Uterus (tissue), 4 donors: ENCODE results near the gene CAMSAP3. TPM values are rescaled to one million over a fixed set of nuclear protein-coding genes. Genes with fewer than 3 reads are reported as not detected.

Experiments
- DNase-seq, 2 donors: peaks; one replicate each; pipeline ENCODE4 v3.0.0-alpha.2; 2019 to 2020
- H3K27ac ChIP-seq, 2 donors: fragments of 200-600 bp; sonication (generic); 1 replicate in 1 of 2; 2 replicates in 1 of 2; pipeline ENCODE4 v1.5.1; 2016 to 2018
- H3K27me3 ChIP-seq, 2 donors: fragments of 200-600 bp; sonication (generic); one replicate each; pipeline ENCODE4 v1.5.1; 2018 to 2019; ENCODE audit warnings: control low read depth in 1 of 2
- H3K36me3 ChIP-seq, 2 donors: fragments of 200-600 bp; sonication (generic); one replicate each; pipeline ENCODE4 v1.5.1; 2019; ENCODE audit warnings: control low read depth in 1 of 2
- H3K4me1 ChIP-seq, 2 donors: fragments of 200-600 bp; sonication (generic); one replicate each; pipeline ENCODE4 v1.5.1; 2018 to 2019; ENCODE audit warnings: control low read depth in 1 of 2
- H3K4me3 ChIP-seq, 2 donors: fragments of 200-600 bp; sonication (generic); 1 replicate in 1 of 2; 2 replicates in 1 of 2; pipeline ENCODE4 v1.5.1; 2018 to 2019; ENCODE audit warnings: mild to moderate bottlenecking in 1 of 2
- H3K9me3 ChIP-seq, 2 donors: fragments of 200-600 bp; sonication (generic); one replicate each; pipeline ENCODE4 v1.5.1; 2019; ENCODE audit warnings: control low read depth in 1 of 2
- CTCF ChIP-seq, 4 experiments: fragments of 200-600 bp in 2 of 4; fragments of 450-650 bp in 2 of 4; sonication (generic) in 2 of 4; IDR thresholded peaks; one replicate each; pipeline ENCODE4 v1.5.1; 2016 to 2019; ENCODE audit warnings: antibody characterized with exemption in 4 of 4, mild to moderate bottlenecking in 2 of 4, moderate library complexity in 1 of 4
- POLR2A ChIP-seq, 2 donors: fragments of 450-650 bp; IDR thresholded peaks; one replicate each; pipeline ENCODE4 v1.6.1; 2016; ENCODE audit warnings: antibody characterized with exemption in 2 of 2, mild to moderate bottlenecking in 1 of 2, moderate library complexity in 1 of 2
- intact Hi-C: fragments of 100-400 bp; cut with DNase I; formaldehyde crosslinking; loops from one replicate; pipeline ENCODE4 v1.15.1; 2023; ENCODE audit warnings: low total_unique reads
- total RNA-seq, 4 donors: library from RNA; depleted of rRNA in 3 of 4; stranded (reverse); fragments of >200 nt in 3 of 4; gene quantifications; one replicate each; pipeline versions ENCODE4 v1.1.0 to v1.2.4, GENCODE V29; 2014 to 2023
- donor health status: DM: yes; HTN: yes; CAD: no.

CAMSAP3 gene
- total RNA-seq, 4 donors from 2014 or later: 0.26 to 3.5 (median 0.47) TPM

DNA sequence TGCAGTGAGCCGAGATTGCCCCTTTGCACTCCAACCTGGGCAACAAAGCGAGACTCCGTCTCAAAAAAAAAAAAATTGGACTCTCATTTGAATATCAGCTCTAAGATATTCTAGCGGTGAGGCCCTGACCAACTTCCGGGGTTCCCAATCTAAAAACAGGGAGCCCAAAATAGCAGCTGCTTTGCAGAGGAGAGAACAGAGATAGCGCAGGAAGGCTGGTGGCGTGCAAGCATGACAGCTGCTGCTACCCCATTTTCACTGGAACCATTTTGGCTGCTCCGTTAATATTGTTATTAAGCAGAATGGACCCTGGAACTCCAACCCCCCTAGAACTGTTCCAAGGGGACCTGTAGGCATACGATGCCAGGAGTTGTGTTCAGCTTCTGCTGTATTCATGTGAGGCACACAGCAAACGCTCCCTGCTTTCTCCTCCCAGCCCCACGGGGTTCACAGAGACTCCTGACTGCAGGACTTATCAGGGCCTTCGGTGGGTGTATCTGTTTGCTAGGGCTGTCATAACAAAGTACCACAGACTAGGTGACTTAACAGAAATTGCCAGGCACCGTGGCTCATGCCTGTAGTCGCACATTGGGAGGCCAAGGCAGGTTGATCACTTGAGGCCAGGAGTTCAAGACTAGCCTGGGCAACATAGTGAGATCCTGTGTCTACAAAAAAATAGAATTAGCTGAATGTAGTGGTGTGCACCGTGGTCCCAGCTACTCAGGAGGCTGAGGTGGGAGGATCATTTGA is 52.8 kb downstream of the CAMSAP3 start:
- H3K27me3 ChIP-seq: peaks cover 0 to 7% of the 10 kb centered on the region in 2 donors
- no peaks in the 10 kb centered on the region for H3K36me3 ChIP-seq
- DNase-seq: no peak
- H3K4me3 ChIP-seq: no peak overlapping the region
- H3K9me3 ChIP-seq: no peaks in the 10 kb centered on the region
- no peak overlapping the region for H3K27ac ChIP-seq
- intact Hi-C loops: no loop called here
- no peaks in the 10 kb centered on the region for H3K4me1 ChIP-seq
- TF ChIP-seq CTCF (IDR thresholded peaks at IDR 0.05) (no peak), POLR2A (IDR thresholded peaks at IDR 0.05) (no peak)

- H3K4me3 ChIP-seq: no peak overlapping the region
- intact Hi-C loops: no loop called here
- peaks cover 0 to 7% of the 10 kb centered on the region in 2 donors for H3K27me3 ChIP-seq
- no peak for TF ChIP-seq CTCF (IDR thresholded peaks at IDR 0.05)
- TF ChIP-seq POLR2A (IDR thresholded peaks at IDR 0.05): no peak
- no peaks in the 10 kb centered on the region for H3K4me1 ChIP-seq
- no peak for DNase-seq
- no peak overlapping the region for H3K27ac ChIP-seq
- no peaks in the 10 kb centered on the region for H3K36me3 ChIP-seq
- H3K9me3 ChIP-seq: no peaks in the 10 kb centered on the region
These were observed 54.5 kb downstream of the CAMSAP3 start for GRCh38 chr19:7650148-7650547.

DNA sequence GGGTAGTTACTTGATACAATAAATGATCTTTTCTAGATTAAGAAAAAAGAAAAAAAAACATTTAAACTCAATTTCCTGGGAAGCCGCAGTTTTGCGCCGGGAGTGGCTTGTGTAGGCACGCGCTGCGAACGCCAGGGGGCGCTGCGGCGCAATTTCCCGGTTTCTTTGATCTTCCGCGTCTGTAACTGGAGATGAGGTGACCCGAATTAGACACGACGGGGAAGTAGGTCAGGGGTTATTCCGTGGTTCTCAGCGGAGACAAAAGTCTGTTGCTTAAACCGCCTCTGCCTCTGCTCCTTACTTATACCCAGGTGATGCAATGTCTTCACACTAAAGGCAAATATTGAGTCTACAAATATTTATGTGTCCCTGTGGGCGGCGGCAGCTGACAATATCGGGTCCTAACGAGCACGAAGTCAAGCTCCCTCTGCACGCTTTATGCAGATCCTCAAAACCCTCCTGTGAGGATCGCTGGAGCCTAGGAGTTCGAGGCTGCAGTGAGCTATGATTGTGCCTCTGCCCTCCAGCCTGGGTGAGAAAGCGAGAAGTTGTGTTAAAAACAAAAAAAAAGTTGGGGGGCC is 56.5 kb downstream of the CAMSAP3 start:
- H3K27me3 ChIP-seq: peaks cover 0 to 7% of the 10 kb centered on the region in 2 donors
- no peaks in the 10 kb centered on the region for H3K4me1 ChIP-seq
- no peaks in the 10 kb centered on the region for H3K36me3 ChIP-seq
- H3K27ac ChIP-seq: no peak overlapping the region
- DNase-seq: peak; percentile 74 to 79
- H3K9me3 ChIP-seq: no peaks in the 10 kb centered on the region
- intact Hi-C loops: no loop called here
- TF ChIP-seq POLR2A (IDR thresholded peaks at IDR 0.05): no peak
- peak; percentile 88 to 95 (median 90) for TF ChIP-seq CTCF (IDR thresholded peaks at IDR 0.05)
- H3K4me3 ChIP-seq: no peak overlapping the region

DNA sequence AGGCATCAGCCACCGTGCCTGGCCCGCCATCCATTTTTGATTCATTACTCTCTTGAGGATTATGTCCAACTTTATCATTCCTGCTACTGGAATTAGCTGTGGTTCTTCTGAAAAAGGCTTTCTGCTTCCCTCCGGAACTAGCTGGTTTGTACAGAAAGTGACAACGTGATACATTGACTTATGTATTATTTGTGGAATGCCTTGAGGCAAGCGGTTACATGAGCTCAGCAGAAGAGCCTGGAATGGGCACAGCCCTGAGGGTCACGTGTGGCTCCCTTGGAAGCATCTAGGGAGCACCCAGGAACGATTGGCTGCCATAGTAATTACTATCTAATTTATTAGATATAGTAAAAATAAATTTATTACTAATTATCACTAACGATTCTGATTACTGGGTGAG is 58.7 kb downstream of the CAMSAP3 start:
- TF ChIP-seq CTCF (IDR thresholded peaks at IDR 0.05): no peak
- TF ChIP-seq POLR2A (IDR thresholded peaks at IDR 0.05): no peak
- intact Hi-C loops: no loop called here
- Histone ChIP-seq H3K27me3 (peaks cover 0 to 7% of the 10 kb centered on the region in 2 donors), H3K9me3 (no peaks in the 10 kb centered on the region), H3K36me3 (no peaks in the 10 kb centered on the region), H3K4me3 (no peak overlapping the region), H3K27ac (no peak overlapping the region), H3K4me1 (no peaks in the 10 kb centered on the region)
- no peak for DNase-seq

GRCh38 chr19:7655581-7655980 is 59.9 kb downstream of the CAMSAP3 start:
- no peak for DNase-seq

More at GRCh38 chr19:7655581-7655980, 59.9 kb downstream of the CAMSAP3 start:
- no peak for TF ChIP-seq POLR2A (IDR thresholded peaks at IDR 0.05)
- intact Hi-C loops: no loop called here
- Histone ChIP-seq H3K27me3 (peaks cover 0 to 7% of the 10 kb centered on the region in 2 donors), H3K27ac (no peak overlapping the region), H3K36me3 (no peaks in the 10 kb centered on the region), H3K9me3 (no peaks in the 10 kb centered on the region), H3K4me3 (no peak overlapping the region), H3K4me1 (no peaks in the 10 kb centered on the region)
